GM21825 (cell line): ENCODE measurements around the gene PEX5.
"Not testable (repeated sequence)": the region's sequence is repeated elsewhere in the genome, so short reads cannot be mapped to it uniquely, and the experiment has no call there.

Source experiments
- ATAC-seq: cut with Tn5 transposase; IDR thresholded peaks from one replicate; pipeline ENCODE4 v1.9.1; 2021; ENCODE audit warnings: mild to moderate bottlenecking, moderate library complexity; ENCODE audit not compliant: unreplicated experiment

Gene PEX5

GRCh38 chr12:7158781-7159609, 30.5 kb upstream of the PEX5 start:
- ATAC-seq, result no peak

GRCh38 chr12:7160183-7160582, 29.3 kb upstream of the PEX5 start:
- ATAC-seq, result no peak

GRCh38 chr12:7161327-7161726, 28.2 kb upstream of the PEX5 start:
- no peak for ATAC-seq

- no peak for ATAC-seq
Observed at GRCh38 chr12:7161811-7162210, 27.7 kb upstream of the PEX5 start.

- ATAC-seq, result no peak
Observed at GRCh38 chr12:7162691-7163114, 26.8 kb upstream of the PEX5 start.

- no peak for ATAC-seq
Observed at GRCh38 chr12:7169951-7170350, 19.5 kb upstream of the PEX5 start.

- no peak for ATAC-seq
Observed at GRCh38 chr12:7171854-7172253, 17.6 kb upstream of the PEX5 start.

GRCh38 chr12:7175493-7175892, 14.0 kb upstream of the PEX5 start:
- no peak for ATAC-seq

- ATAC-seq, result no peak
Observed at GRCh38 chr12:7176595-7176994, 12.9 kb upstream of the PEX5 start.

GRCh38 chr12:7178481-7178880, 11.0 kb upstream of the PEX5 start:
- ATAC-seq, result no peak

GRCh38 chr12:7180685-7181084, 8.8 kb upstream of the PEX5 start:
- no peak for ATAC-seq

- ATAC-seq, result not testable (repeated sequence)
Observed at GRCh38 chr12:7186058-7186457, 3.4 kb upstream of the PEX5 start.

GRCh38 chr12:7188562-7189397, 706 bp upstream of the PEX5 start:
- ATAC-seq, result peak; percentile 25

GRCh38 chr12:7190268-7191055, 976 bp downstream of the PEX5 start:
- no peak for ATAC-seq

- ATAC-seq, result no peak
Observed at GRCh38 chr12:7193674-7194073, 4.2 kb downstream of the PEX5 start.

- ATAC-seq, result no peak
Observed at GRCh38 chr12:7197841-7198240, 8.4 kb downstream of the PEX5 start.

- no peak for ATAC-seq
Observed at GRCh38 chr12:7203109-7203508, 13.6 kb downstream of the PEX5 start.

- ATAC-seq, result no peak
Observed at GRCh38 chr12:7205091-7205490, 15.6 kb downstream of the PEX5 start.

- no peak for ATAC-seq
Observed at GRCh38 chr12:7206691-7207090, 17.2 kb downstream of the PEX5 start.

- ATAC-seq, result no peak
Observed at GRCh38 chr12:7207866-7208625, 18.6 kb downstream of the PEX5 start.

GRCh38 chr12:7209958-7210357, 20.5 kb downstream of the PEX5 start:
- ATAC-seq, result no peak
